Measurements from ENCODE around the gene WSB1. TPM values are rescaled to one million over a fixed set of nuclear protein-coding genes. Genes with fewer than 3 reads are reported as not detected.

Gene WSB1
- total and polyA plus RNA-seq, 9 of the 15 experiments (the other 6 are each of a cell fraction or from before 2014, with no cell fraction given), result 22.8 to 229 (median 81.1) TPM

GRCh38 chr17:27293359-27293897 is 486 bp upstream of the WSB1 start:
- WGBS (ENCODE audit: insufficient coverage, low coverage, missing lambda C conversion rate), result 21% methylated on average over 15 of the region's 15 CpGs
- DNase-seq (ENCODE audit: extremely low read depth in 1 of 4, low spot score in 3 of 4), result peak; percentile 22 to 54 (median 30)
- TF ChIP-seq DDX20 (tag; IDR thresholded peaks at IDR 0.05; ENCODE audit: low read depth) (no peak), SIN3B (IDR thresholded peaks at IDR 0.05; ENCODE audit: low read depth) (no peak), SRSF9 (IDR thresholded peaks at IDR 0.05; ENCODE audit: borderline replicate concordance, low read depth, low read length) (no peak), RBM34 (IDR thresholded peaks at IDR 0.05; ENCODE audit: borderline replicate concordance, insufficient read depth, low read length) (no peak), PCBP1 (IDR thresholded peaks at IDR 0.05; ENCODE audit: low read depth, low read length, poor library complexity, severe bottlenecking) (no peak), ILK (tag; IDR thresholded peaks at IDR 0.05; ENCODE audit: borderline replicate concordance, low read depth) (no peak), NONO (IDR thresholded peaks at IDR 0.05; ENCODE audit: low read depth in 2 of 2, low read length in 1 of 2) (no peak), SPI1 (IDR thresholded peaks at IDR 0.05; ENCODE audit: borderline replicate concordance, low read depth, low read length) (no peak), E2F8 (IDR thresholded peaks at IDR 0.05; ENCODE audit: low read depth, partially characterized antibody) (no peak), MNT (conservative IDR thresholded peaks at IDR 0.05) (no peak), MEF2D (tag; conservative IDR thresholded peaks at IDR 0.05; ENCODE audit: low read depth) (peak; percentile 81), KLF10 (CRISPR knock-in tag; IDR thresholded peaks at IDR 0.05) (no peak), ZNF644 (tag; IDR thresholded peaks at IDR 0.05; ENCODE audit: low read depth) (no peak), MEF2A (IDR thresholded peaks at IDR 0.05; ENCODE audit: control insufficient read depth, low read depth, low read length) (no peak), ATF1 (CRISPR knock-in tag; IDR thresholded peaks at IDR 0.05) (no peak), ATF1 (tag; IDR thresholded peaks at IDR 0.05) (no peak), ELF4 (CRISPR knock-in tag; IDR thresholded peaks at IDR 0.05) (no peak; the same call in 1 of the 2 replicates)

More at GRCh38 chr17:27293359-27293897, 486 bp upstream of the WSB1 start:
- H3K79me2 ChIP-seq (ENCODE audit: control insufficient read depth, insufficient read depth, low read length), result peaks cover 51% of the 10 kb centered on the region
- peak; percentile 21; the same call in 2 of the 3 replicates for ATAC-seq
- CTCF ChIA-PET (ENCODE audit: low intra/inter-chr PET ratio), result no interaction called here
- BruUV-seq (replicated peaks), result TSS peak; percentile 97
- H3K9me1 ChIP-seq (ENCODE audit: control insufficient read depth, insufficient read depth, low read length), result no peaks in the 10 kb centered on the region
- POLR2A ChIA-PET, result interaction anchor here (0.6 to 5.3 kb wide), 25 partner anchors 9 to 281 kb away, joined by 3 to 48 read pairs (median 6); no protein-coding TSS in a partner anchor
- in situ Hi-C loops (cut with MboI), result no loop called here
- H3K4me2 ChIP-seq (ENCODE audit: insufficient read depth, low read length), result peak overlapping the region; percentile 97
- H3K36me3 ChIP-seq (ENCODE audit: control insufficient read depth, insufficient read depth, low read length), result peaks cover 12% of the 10 kb centered on the region; the same call in 1 of the 3 replicates
- H4K20me1 ChIP-seq (replicated peaks; ENCODE audit: control insufficient read depth, insufficient read depth, low read length), result peaks cover 25% of the 10 kb centered on the region
- H3K9ac ChIP-seq (ENCODE audit: insufficient read depth in 1 of 2, low read depth in 2 of 2, low read length in 2 of 2), result peak overlapping the region; percentile 84 to 99
- FAIRE-seq, result no peak
- no peaks in the 10 kb centered on the region for H3K9me3 ChIP-seq (replicated peaks; ENCODE audit: control insufficient read depth, insufficient read depth, low read depth, low read length)
- peak overlapping the region; percentile 93 for H3K4me3 ChIP-seq
- peak overlapping the region; percentile 94 for H2AFZ ChIP-seq (ENCODE audit: low read depth, low read length)
- H3K27me3 ChIP-seq (ENCODE audit: control insufficient read depth in 2 of 2, insufficient read depth in 2 of 2, low read length in 2 of 2), result no peaks in the 10 kb centered on the region
- peak overlapping the region; percentile 92 for H3K27ac ChIP-seq (ENCODE audit: extremely low read depth, low read depth, low read length)
- intact Hi-C loops (cut with micrococcal nuclease), result loop anchor here (10.0 kb wide), 1 partner anchor 209 kb away; no protein-coding TSS in a partner anchor
- H3K4me1 ChIP-seq (replicated peaks in 1 of 2; ENCODE audit: control insufficient read depth in 2 of 2, insufficient read depth in 2 of 2, low read length in 2 of 2), result peaks cover 17 to 25% of the 10 kb centered on the region in 2 experiments
